B cell (primary cell): ENCODE data around the gene RASA3. TPM values are rescaled to one million over a fixed set of nuclear protein-coding genes. Genes with fewer than 3 reads are reported as not detected.

Source experiments
- ATAC-seq: fragments of 200-7000 bp; cut with Tn5 transposase; one replicate; pipeline ENCODE4 v1.10.0; 2021; ENCODE audit warnings: low read depth, mild to moderate bottlenecking, moderate number of reproducible peaks, moderate library complexity
- CTCF ChIA-PET: fragments of 350-600 bp; sonication (Branson Sonifier 250); formaldehyde crosslinking; loops from one replicate; lab custom pipeline; 2021; ENCODE audit warnings: antibody characterized with exemption, inconsistent platforms; lab: Charles Lee
- POLR2A ChIA-PET: fragments of 350-600 bp; sonication (Branson Sonifier 250); formaldehyde crosslinking; loops from one replicate; lab custom pipeline; 2021; ENCODE audit warnings: antibody characterized with exemption; lab: Charles Lee
- DNase-seq: peaks from one replicate; pipeline ENCODE4 v3.0.0; 2013
- H2AFZ ChIP-seq: 2 replicates; pipeline ENCODE4 v1.6.1; 2012; ENCODE audit warnings: mild to moderate bottlenecking, low read depth, low read length; ENCODE audit not compliant: insufficient read depth, poor library complexity, severe bottlenecking
- H3K27ac ChIP-seq, 2 donors: 1 replicate in 1 of 2; 2 replicates in 1 of 2; pipeline ENCODE4 v1.5.1; 2012 to 2013; ENCODE audit warnings: low read length in 2 of 2, mild to moderate bottlenecking in 2 of 2, moderate library complexity in 1 of 2
- H3K27me3 ChIP-seq, 4 experiments: fragments of 200-600 bp in 1 of 4; sonication (generic) in 1 of 4; replicated peaks in 1 of 4; 1 replicate in 2 of 4; 2 replicates in 2 of 4; pipeline versions ENCODE4 v1.6.1 to v1.7.0; 2013 to 2016; ENCODE audit warnings: low read length in 3 of 4, mild to moderate bottlenecking in 2 of 4, mixed read lengths in 1 of 4, moderate library complexity in 1 of 4; ENCODE audit not compliant: insufficient read depth in 4 of 4, control insufficient read depth in 3 of 4; ENCODE audit errors: control extremely low read depth in 1 of 4
- H3K36me3 ChIP-seq, 2 experiments: replicated peaks in 1 of 2; 1 replicate in 1 of 2; 2 replicates in 1 of 2; pipeline versions ENCODE4 v1.6.1 to v1.7.1; 2013; ENCODE audit warnings: low read length in 1 of 2; ENCODE audit not compliant: insufficient read depth in 2 of 2, control insufficient read depth in 1 of 2; ENCODE audit errors: control extremely low read depth in 1 of 2, extremely low read depth in 1 of 2
- H3K4me1 ChIP-seq, 2 donors: fragments of 200-600 bp in 1 of 2; sonication (generic) in 1 of 2; 1 replicate in 1 of 2; 2 replicates in 1 of 2; pipeline versions ENCODE4 v1.5.1 to v1.6.1; 2013 to 2017; ENCODE audit warnings: low read length in 2 of 2; ENCODE audit not compliant: control insufficient read depth in 2 of 2, insufficient read depth in 2 of 2
- H3K4me2 ChIP-seq: replicated peaks from 2 replicates; pipeline ENCODE3; 2012; ENCODE audit warnings: mild to moderate bottlenecking, low read depth, low read length; ENCODE audit not compliant: poor library complexity, severe bottlenecking
- H3K4me3 ChIP-seq, 5 experiments: fragments of 200-600 bp in 1 of 5; sonication (generic) in 1 of 5; 1 replicate in 3 of 5; 2 replicates in 2 of 5; pipeline versions ENCODE4 v1.5.1 to v1.7.0; 2011 to 2016; ENCODE audit warnings: low read length in 4 of 5, mild to moderate bottlenecking in 4 of 5, low read depth in 2 of 5, control low read depth in 1 of 5, moderate library complexity in 1 of 5; ENCODE audit not compliant: insufficient read depth in 1 of 5; ENCODE audit errors: control extremely low read depth in 1 of 5, extremely low read depth in 1 of 5
- H3K79me2 ChIP-seq: fragments of 200-600 bp; sonication (generic); one replicate; pipeline ENCODE4 v1.6.0; 2016; ENCODE audit warnings: low read length; ENCODE audit not compliant: control insufficient read depth, insufficient read depth
- H3K9ac ChIP-seq: fragments of 200-600 bp; sonication (generic); 2 replicates; pipeline ENCODE4 v1.6.1; 2017; ENCODE audit warnings: mild to moderate bottlenecking, low read length, moderate library complexity
- H3K9me3 ChIP-seq, 3 donors: one replicate each; pipeline versions ENCODE4 v1.6.1 to v1.7.1; 2013; ENCODE audit warnings: low read length in 2 of 3; ENCODE audit not compliant: control insufficient read depth in 2 of 3, insufficient read depth in 1 of 3; ENCODE audit errors: control extremely low read depth in 1 of 3
- H4K20me1 ChIP-seq: 2 replicates; pipeline ENCODE4 v1.6.0; 2012; ENCODE audit warnings: mild to moderate bottlenecking, low read length; ENCODE audit not compliant: insufficient read depth, control insufficient read depth, poor library complexity, severe bottlenecking
- H3K27ac Mint-ChIP-seq: one replicate; pipeline ENCODE4 v1.8.0; 2021; ENCODE audit warnings: mixed read lengths
- H3K27me3 Mint-ChIP-seq: one replicate; pipeline ENCODE4 v1.8.0; 2021; ENCODE audit warnings: mixed read lengths
- H3K4me1 Mint-ChIP-seq: one replicate; pipeline ENCODE4 v1.8.0; 2021; ENCODE audit warnings: mixed read lengths
- H3K4me3 Mint-ChIP-seq: one replicate; pipeline ENCODE4 v1.8.0; 2021; ENCODE audit warnings: mixed read lengths
- H3K9me3 Mint-ChIP-seq: one replicate; pipeline ENCODE4 v1.8.0; 2022; ENCODE audit warnings: mixed read lengths; ENCODE audit not compliant: insufficient read depth
- EZH2 ChIP-seq: IDR thresholded peaks from 2 replicates; pipeline ENCODE4 v1.6.1; 2012; ENCODE audit warnings: borderline replicate concordance, low read depth, mild to moderate bottlenecking, moderate library complexity, low read length; ENCODE audit not compliant: insufficient read depth, poor library complexity, severe bottlenecking
- WGBS: methylation state at CpG from one replicate; pipeline ENCODE4 v1.1.5; 2013; ENCODE audit warnings: missing lambda C conversion rate; ENCODE audit not compliant: insufficient coverage; 5-methylcytosine and 5-hydroxymethylcytosine counted together
- intact Hi-C: fragments of 100-400 bp; cut with micrococcal nuclease; formaldehyde crosslinking; loops from one replicate; pipeline ENCODE4 v1.10.0; 2022
- polyA plus RNA-seq: library from polyadenylated mRNA; depleted of rRNA; stranded (reverse); fragments of >200 nt; gene quantifications from 2 replicates; pipeline ENCODE4 v1.2.3, GENCODE V29; 2012
- total RNA-seq, 2 donors: library from RNA; stranded (reverse); fragments of 120-200 nt in 1 of 2; gene quantifications; 1 replicate in 1 of 2; 2 replicates in 1 of 2; pipeline versions ENCODE4 v1.2.3 to v1.2.4, GENCODE V29; 2013 to 2022
- TF ChIP-seq, protein P1 (sequence below): fragments of 200-600 bp; IDR thresholded peaks from one replicate; pipeline ENCODE4 v1.8.0; 2022; ENCODE audit warnings: antibody characterized with exemption, mild to moderate bottlenecking

The RASA3 gene
- total and polyA plus RNA-seq, 2 donors (not counting 1 experiment from before 2014, with no cell fraction given), result 54.2 to 87.4 TPM

DNA sequence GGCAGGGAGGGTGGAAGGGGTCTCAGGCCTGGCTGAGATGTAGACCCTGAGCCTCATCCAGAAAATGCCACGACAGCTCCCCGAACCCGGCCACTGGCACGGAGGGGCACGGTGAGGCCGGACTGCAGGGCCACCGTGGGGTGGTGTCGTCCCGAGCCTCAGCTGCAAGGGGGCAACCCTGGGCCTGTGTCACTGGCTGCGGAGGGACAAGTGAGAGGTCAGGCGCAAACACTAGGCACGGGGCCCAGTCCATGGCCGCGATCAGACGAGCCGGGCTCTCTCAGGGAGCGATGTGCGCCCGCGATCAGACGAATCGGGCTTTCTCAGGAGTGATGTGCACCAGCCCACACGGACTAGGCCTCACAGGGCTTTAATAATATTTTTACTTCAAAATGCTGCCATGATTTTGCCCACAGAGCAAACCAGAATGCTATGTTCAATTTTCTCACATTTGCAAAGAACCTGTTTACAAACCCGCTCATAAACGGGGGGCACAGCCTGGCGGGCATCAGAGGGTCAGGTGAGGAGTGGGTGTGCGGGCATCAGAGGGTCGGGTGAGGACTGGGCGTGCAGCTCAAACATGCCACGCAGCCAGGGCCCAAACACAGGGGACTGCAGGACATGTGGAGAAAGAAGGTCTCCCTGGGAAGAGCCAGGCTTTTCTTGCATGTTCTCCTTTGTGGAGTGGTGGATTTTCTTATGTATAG is 115.9 kb downstream of the RASA3 start:
- intact Hi-C loops, result no loop called here
- ATAC-seq (no peak), DNase-seq (no peak)
- POLR2A ChIA-PET, result interaction anchor here (0.6 to 1.0 kb wide), 2 partner anchors 94 to 124 kb away, joined by 3 to 4 read pairs; no protein-coding TSS in a partner anchor
- no peak overlapping the region for H3K4me3 Mint-ChIP-seq
- H4K20me1 ChIP-seq, result peaks cover 29% of the 10 kb centered on the region
- H3K27me3 ChIP-seq, result no peaks in the 10 kb centered on the region
- H3K79me2 ChIP-seq, result peaks cover 4% of the 10 kb centered on the region
- TF ChIP-seq, protein P1, sequence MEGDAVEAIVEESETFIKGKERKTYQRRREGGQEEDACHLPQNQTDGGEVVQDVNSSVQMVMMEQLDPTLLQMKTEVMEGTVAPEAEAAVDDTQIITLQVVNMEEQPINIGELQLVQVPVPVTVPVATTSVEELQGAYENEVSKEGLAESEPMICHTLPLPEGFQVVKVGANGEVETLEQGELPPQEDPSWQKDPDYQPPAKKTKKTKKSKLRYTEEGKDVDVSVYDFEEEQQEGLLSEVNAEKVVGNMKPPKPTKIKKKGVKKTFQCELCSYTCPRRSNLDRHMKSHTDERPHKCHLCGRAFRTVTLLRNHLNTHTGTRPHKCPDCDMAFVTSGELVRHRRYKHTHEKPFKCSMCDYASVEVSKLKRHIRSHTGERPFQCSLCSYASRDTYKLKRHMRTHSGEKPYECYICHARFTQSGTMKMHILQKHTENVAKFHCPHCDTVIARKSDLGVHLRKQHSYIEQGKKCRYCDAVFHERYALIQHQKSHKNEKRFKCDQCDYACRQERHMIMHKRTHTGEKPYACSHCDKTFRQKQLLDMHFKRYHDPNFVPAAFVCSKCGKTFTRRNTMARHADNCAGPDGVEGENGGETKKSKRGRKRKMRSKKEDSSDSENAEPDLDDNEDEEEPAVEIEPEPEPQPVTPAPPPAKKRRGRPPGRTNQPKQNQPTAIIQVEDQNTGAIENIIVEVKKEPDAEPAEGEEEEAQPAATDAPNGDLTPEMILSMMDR, result no peak
- no peak for TF ChIP-seq EZH2
- 96% methylated on average over 30 of the region's 30 CpGs for WGBS
- no peak overlapping the region for H3K9ac ChIP-seq
- no peaks in the 10 kb centered on the region for H3K9me3 Mint-ChIP-seq
- H3K9me3 ChIP-seq, result peaks cover 0 to 3% (median 0%) of the 10 kb centered on the region in 3 donors
- no peak overlapping the region for H2AFZ ChIP-seq
- H3K4me2 ChIP-seq, result no peak overlapping the region
- H3K4me1 Mint-ChIP-seq, result peaks cover 5% of the 10 kb centered on the region
- H3K4me3 ChIP-seq, result no peak overlapping the region
- H3K27ac ChIP-seq, result no peak overlapping the region
- peaks cover 0 to 85% of the 10 kb centered on the region in 2 experiments for H3K36me3 ChIP-seq
- CTCF ChIA-PET, result no interaction called here
- H3K27ac Mint-ChIP-seq, result peak overlapping the region; percentile 26
- no peaks in the 10 kb centered on the region for H3K27me3 Mint-ChIP-seq
- H3K4me1 ChIP-seq, result peaks cover 0 to 5% of the 10 kb centered on the region in 2 donors

DNA sequence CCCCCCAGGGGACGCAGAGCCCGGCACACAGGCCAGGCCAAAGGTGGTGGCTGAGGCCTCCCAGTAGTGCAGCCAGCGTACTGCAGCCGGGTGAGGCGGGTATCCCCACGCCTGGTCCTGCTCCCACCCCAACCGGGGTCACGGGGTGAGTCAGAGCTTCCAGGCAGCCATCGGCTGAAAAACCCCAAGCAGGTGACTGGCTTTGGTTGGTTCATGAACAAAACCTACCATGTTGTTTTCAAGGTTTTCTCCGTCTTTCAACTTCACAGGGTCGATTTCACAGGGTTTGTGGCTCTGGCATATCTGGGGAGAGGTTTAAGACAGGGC is 116.5 kb downstream of the RASA3 start:
- H3K27ac Mint-ChIP-seq, result no peak overlapping the region
- no peak overlapping the region for H3K4me3 Mint-ChIP-seq
- H4K20me1 ChIP-seq, result peaks cover 29% of the 10 kb centered on the region
- WGBS, result 84% methylated on average over 11 of the region's 11 CpGs
- H3K27me3 ChIP-seq, result no peaks in the 10 kb centered on the region
- ChIA-PET POLR2A (no interaction called here), CTCF (no interaction called here)
- no peak overlapping the region for H3K9ac ChIP-seq
- TF ChIP-seq, protein P1, result no peak
- no peak for TF ChIP-seq EZH2
- no peak overlapping the region for H2AFZ ChIP-seq
- peaks cover 4% of the 10 kb centered on the region for H3K79me2 ChIP-seq
- no peaks in the 10 kb centered on the region for H3K9me3 Mint-ChIP-seq
- peaks cover 0 to 85% of the 10 kb centered on the region in 2 experiments for H3K36me3 ChIP-seq
- no peak overlapping the region for H3K27ac ChIP-seq
- H3K4me1 ChIP-seq, result no peaks in the 10 kb centered on the region
- H3K4me1 Mint-ChIP-seq, result no peaks in the 10 kb centered on the region
- H3K9me3 ChIP-seq, result peaks cover 0 to 3% (median 0%) of the 10 kb centered on the region in 3 donors
- no peaks in the 10 kb centered on the region for H3K27me3 Mint-ChIP-seq
- DNase-seq, result no peak
- no peak for ATAC-seq
- no peak overlapping the region for H3K4me2 ChIP-seq
- intact Hi-C loops, result no loop called here
- no peak overlapping the region for H3K4me3 ChIP-seq
